HepG2 (cell line): Measurements from ENCODE around the gene CD53. TPM values are rescaled to one million over a fixed set of nuclear protein-coding genes. Genes with fewer than 3 reads are reported as not detected.

Experiments
- ATAC-seq: fragments of 200-7000 bp; cut with Tn5 transposase; 3 replicates; pipeline ENCODE4 v1.9.1; 2020; ENCODE audit warnings: mild to moderate bottlenecking, moderate library complexity
- BruUV-seq: library from RNA; stranded (reverse); fragments of 400-500 nt; replicated peaks from 2 replicates; lab custom pipeline; 2021; lab: Mats Ljungman, UMichigan
- CTCF ChIA-PET: fragments of 300-600 bp; formaldehyde crosslinking; extraction: SDS; loops from one replicate; lab custom pipeline; 2021; ENCODE audit warnings: low total read pairs, inconsistent platforms, low intra/inter-chr PET ratio; lab: Yijun Ruan, JAX
- POLR2A ChIA-PET: fragments of 350-600 bp; sonication (Branson Sonifier 250); formaldehyde crosslinking; loops from one replicate; lab custom pipeline; 2020; ENCODE audit warnings: antibody characterized with exemption, inconsistent platforms; lab: Yijun Ruan, JAX
- DNase-seq: peaks from one replicate; pipeline ENCODE4 v3.0.0-alpha.2; 2015; ENCODE audit warnings: low spot score
- FAIRE-seq: peaks from 3 replicates; lab custom pipeline; 2011; peaks lifted over from hg19 to GRCh38; lab: Jason Lieb, UNC
- H2AFZ ChIP-seq: one replicate; pipeline ENCODE4 v1.6.1; 2011; ENCODE audit warnings: low read length, inconsistent platforms
- H3K27ac ChIP-seq: fragments of 300-600 bp; 3 replicates; pipeline ENCODE4 v1.8.0; 2011; ENCODE audit warnings: mixed run types, mild to moderate bottlenecking, mixed read lengths, low read length, inconsistent platforms; ENCODE audit not compliant: insufficient read depth; ENCODE audit errors: extremely low read length
- H3K27me3 ChIP-seq, 2 experiments: fragments of 200-600 bp in 1 of 2; 2 replicates in 1 of 2; 3 replicates in 1 of 2; pipeline versions ENCODE4 v1.6.0 to v1.8.0; 2011; ENCODE audit warnings: low read length in 2 of 2, mild to moderate bottlenecking in 2 of 2, moderate library complexity in 2 of 2, inconsistent platforms in 1 of 2; ENCODE audit not compliant: insufficient read depth in 2 of 2, control insufficient read depth in 1 of 2
- H3K36me3 ChIP-seq, 2 experiments: fragments of 200-600 bp in 1 of 2; replicated peaks in 1 of 2; 2 replicates in 1 of 2; 3 replicates in 1 of 2; pipeline versions ENCODE4 v1.5.1 to v1.8.0; 2011; ENCODE audit warnings: low read length in 2 of 2, inconsistent platforms in 1 of 2; ENCODE audit not compliant: insufficient read depth in 2 of 2, control insufficient read depth in 1 of 2
- H3K4me1 ChIP-seq: 2 replicates; pipeline ENCODE4 v1.5.1; 2012; ENCODE audit warnings: low read length, inconsistent platforms; ENCODE audit not compliant: insufficient read depth
- H3K4me2 ChIP-seq: 2 replicates; pipeline ENCODE4 v1.6.0; 2011; ENCODE audit warnings: low read depth, low read length, inconsistent platforms
- H3K4me3 ChIP-seq, 3 experiments: fragments of 200-600 bp in 1 of 3; sonication (generic), shearing (Covaris generic) in 1 of 3; replicated peaks in 1 of 3; 2 replicates each; pipeline ENCODE4 v1.5.1; 2011 to 2016; ENCODE audit warnings: low read length in 3 of 3, inconsistent platforms in 2 of 3, low read depth in 2 of 3, mild to moderate bottlenecking in 2 of 3, control low read depth in 1 of 3, mixed read lengths in 1 of 3; ENCODE audit not compliant: insufficient read depth in 1 of 3
- H3K79me2 ChIP-seq: one replicate; pipeline ENCODE4 v1.6.1; 2011; ENCODE audit warnings: low read length, inconsistent platforms; ENCODE audit not compliant: insufficient read depth
- H3K9ac ChIP-seq: 2 replicates; pipeline ENCODE4 v1.6.0; 2011; ENCODE audit warnings: mild to moderate bottlenecking, low read depth, low read length, inconsistent platforms; ENCODE audit not compliant: insufficient read depth
- H3K9me3 ChIP-seq: 2 replicates; pipeline ENCODE4 v1.5.1; 2012; ENCODE audit warnings: mild to moderate bottlenecking, low read length
- H4K20me1 ChIP-seq: 2 replicates; pipeline ENCODE4 v1.6.0; 2011; ENCODE audit warnings: inconsistent platforms, mild to moderate bottlenecking, low read length, moderate library complexity; ENCODE audit not compliant: insufficient read depth
- AHR ChIP-seq: IDR thresholded peaks from 2 replicates; pipeline ENCODE4 v1.6.1; 2018; ENCODE audit warnings: missing genetic modification reagents, missing compliant biosample characterization
- CENPT ChIP-seq: sonication (generic); formaldehyde crosslinking; IDR thresholded peaks from 2 replicates; pipeline ENCODE4 v1.8.0; 2022; ENCODE audit warnings: low read depth, mild to moderate bottlenecking, moderate library complexity, missing genetic modification reagents
- FOXK2 ChIP-seq: fragments of 450-650 bp; IDR thresholded peaks from 2 replicates; pipeline ENCODE4 v1.6.1; 2016
- JARID2 ChIP-seq: sonication (generic); formaldehyde crosslinking; IDR thresholded peaks from 2 replicates; pipeline ENCODE4 v1.8.1; 2023; ENCODE audit warnings: missing genetic modification reagents, inconsistent platforms; ENCODE audit not compliant: insufficient replicate concordance
- LCORL ChIP-seq, 2 experiments: fragments of 450-650 bp in 1 of 2; sonication (generic) in 1 of 2; formaldehyde crosslinking in 1 of 2; IDR thresholded peaks; 2 replicates each; pipeline versions ENCODE4 v1.5.0 to v1.6.1; 2017 to 2020; ENCODE audit warnings: antibody characterized with exemption in 1 of 2, missing genetic modification reagents in 1 of 2
- MAFF ChIP-seq: IDR thresholded peaks from 2 replicates; pipeline ENCODE4 v1.6.1; 2011; ENCODE audit warnings: low read depth, low read length, improper control_type of control experiment
- MAFK ChIP-seq, 2 experiments: IDR thresholded peaks in 1 of 2; conservative IDR thresholded peaks in 1 of 2; 2 replicates each; pipeline ENCODE4 v1.6.1; 2011; ENCODE audit warnings: improper control_type of control experiment in 2 of 2, low read length in 2 of 2
- MLXIP ChIP-seq: sonication (generic); formaldehyde crosslinking; IDR thresholded peaks from 2 replicates; pipeline ENCODE4 v1.9.0; 2021; ENCODE audit warnings: missing genetic modification reagents, borderline replicate concordance
- NFRKB ChIP-seq: fragments of 450-650 bp; IDR thresholded peaks from 2 replicates; pipeline ENCODE4 v1.6.1; 2017
- NR2C2 ChIP-seq: sonication (generic); formaldehyde crosslinking; IDR thresholded peaks from 2 replicates; pipeline ENCODE4 v1.4.0; 2020; ENCODE audit warnings: missing genetic modification reagents, mild to moderate bottlenecking, moderate library complexity, borderline replicate concordance
- PITX1 ChIP-seq: sonication (generic); formaldehyde crosslinking; IDR thresholded peaks from 2 replicates; pipeline ENCODE4 v1.5.1; 2020; ENCODE audit warnings: mild to moderate bottlenecking, missing genetic modification reagents
- TGIF2 ChIP-seq: IDR thresholded peaks from 2 replicates; pipeline ENCODE4 v1.6.1; 2016; ENCODE audit warnings: control low read depth, missing compliant biosample characterization
- THAP9 ChIP-seq: sonication (generic); formaldehyde crosslinking; IDR thresholded peaks from 2 replicates; pipeline ENCODE4; 2020; ENCODE audit warnings: missing genetic modification reagents, mild to moderate bottlenecking, borderline replicate concordance
- ZBTB33 ChIP-seq: sonication (generic); formaldehyde crosslinking; IDR thresholded peaks from 2 replicates; pipeline ENCODE4 v1.4.0; 2020; ENCODE audit warnings: missing genetic modification reagents
- ZNF124 ChIP-seq: sonication (generic); formaldehyde crosslinking; IDR thresholded peaks from 2 replicates; pipeline ENCODE4 v1.4.0; 2020; ENCODE audit warnings: missing genetic modification reagents
- ZNF549 ChIP-seq: sonication (generic); formaldehyde crosslinking; IDR thresholded peaks from 2 replicates; pipeline ENCODE4 v1.5.0; 2020; ENCODE audit warnings: missing genetic modification reagents
- ZNF615 ChIP-seq: sonication (generic); formaldehyde crosslinking; IDR thresholded peaks from 2 replicates; pipeline ENCODE4 v1.5.0; 2020; ENCODE audit warnings: mild to moderate bottlenecking, missing genetic modification reagents, borderline replicate concordance
- WGBS: methylation state at CpG from one replicate; pipeline ENCODE4 v1.1.6; 2017; ENCODE audit warnings: low lambda C conversion rate; 5-methylcytosine and 5-hydroxymethylcytosine counted together
- in situ Hi-C: cut with HindIII; loops from 2 replicates; pipeline ENCODE4 v1.10.0; 2017; ENCODE audit warnings: low pct_unique_long_range_greater_than_20kb; ENCODE audit not compliant: extremely low pct_ligation_motif_present
- intact Hi-C: fragments of 100-400 bp; cut with micrococcal nuclease; formaldehyde crosslinking; loops from one replicate; pipeline ENCODE4 v1.10.0; 2022; ENCODE audit not compliant: unreplicated experiment
- polyA plus RNA-seq, 8 experiments: library from polyadenylated mRNA; depleted of rRNA in 3 of 8; stranded (reverse) in 7 of 8; unstranded in 1 of 8; fragments of >200 nt; fragmentation: Illumina TruSeq in 4 of 8; extraction: Trizol in 4 of 8; gene quantifications; 2 replicates each; pipeline versions ENCODE4 v1.2.1 to v1.2.3, GENCODE V29; 2011 to 2016; ENCODE audit warnings: low read depth in 4 of 8, missing spikeins in 1 of 8, mixed read lengths in 1 of 8; ENCODE audit not compliant: insufficient read depth in 1 of 8
- total RNA-seq, 5 experiments: library from RNA; depleted of rRNA; stranded (reverse); fragments of >200 nt; fragmentation: Illumina TruSeq; extraction: Trizol; gene quantifications; 2 replicates each; pipeline ENCODE4 v1.2.3, GENCODE V29; 2016; ENCODE audit warnings: low read depth in 1 of 5

Gene CD53
- total and polyA plus RNA-seq, 2 of the 13 experiments (the other 11 are each of a cell fraction or from before 2014, with no cell fraction given), result not detected

- TF ChIP-seq NR2C2 (CRISPR knock-in tag) (0 out of 2 replicates have a peak, but pooled peaks have one; percentile 22), MLXIP (CRISPR knock-in tag) (no peak), LCORL (IDR thresholded peaks at IDR 0.05) (no peak), LCORL (CRISPR knock-in tag; IDR thresholded peaks at IDR 0.05) (0 out of 2 replicates have a peak, but pooled peaks have one; percentile 35)
Measured at GRCh38 chr1:110944806-110945205, 71.9 kb downstream of the CD53 start (continued).

GRCh38 chr1:110945626-110946025, 72.7 kb downstream of the CD53 start:
- Histone ChIP-seq H3K4me2 (no peak overlapping the region), H3K4me3 (no peak overlapping the region), H3K9ac (no peak overlapping the region), H3K27ac (no peak overlapping the region), H4K20me1 (no peaks in the 10 kb centered on the region; the same call in 1 of the 2 replicates), H3K79me2 (no peaks in the 10 kb centered on the region), H3K9me3 (no peaks in the 10 kb centered on the region), H2AFZ (no peak overlapping the region), H3K36me3 (peaks cover 0 to 23% of the 10 kb centered on the region in 2 experiments; a peak in 2 of 5 replicates), H3K4me1 (peaks cover 11% of the 10 kb centered on the region), H3K27me3 (no peaks in the 10 kb centered on the region)
- ChIA-PET CTCF (no interaction called here), POLR2A (interaction anchor here (1.0 to 1.3 kb wide), 2 partner anchors 18 to 19 kb away, joined by 5 read pairs; partner anchors contain the start of gene LRIF1)
- no peak for TF ChIP-seq THAP9 (CRISPR knock-in tag)
- TF ChIP-seq NFRKB, result no peak
- TF ChIP-seq PITX1, result no peak
- no peak for TF ChIP-seq FOXK2
- no peak for TF ChIP-seq ZBTB33 (CRISPR knock-in tag)
- TF ChIP-seq MAFK (conservative IDR thresholded peaks at IDR 0.05 in 1 of 2, IDR thresholded peaks at IDR 0.05 in 1 of 2; ENCODE audit: low read length in 2 of 2), result peak; percentile 8 to 49; a peak in 2 of 4 replicates
- no peak for TF ChIP-seq CENPT (CRISPR knock-in tag)
- TF ChIP-seq ZNF615 (CRISPR knock-in tag), result no peak
- TF ChIP-seq MAFF, result peak; percentile 60
- TF ChIP-seq AHR (CRISPR knock-in tag), result no peak
- no peak for TF ChIP-seq TGIF2 (CRISPR knock-in tag)
- TF ChIP-seq JARID2, result no peak
- TF ChIP-seq ZNF124 (CRISPR knock-in tag), result no peak
- TF ChIP-seq ZNF549, result no peak
- 100% methylated on average over 2 of the region's 2 CpGs for WGBS
- DNase-seq, result no peak
- ATAC-seq, result no peak; the same call in 2 of the 3 replicates
- intact Hi-C loops, result no loop called here
- no peak for FAIRE-seq
- in situ Hi-C loops, result no loop called here
- no TSS peak for BruUV-seq
